Hematopoietic multipotent progenitor cell treated with erythropoietin and hydrocortisone succinate and interleukin-3 and kit ligand, for 15 days (in vitro differentiated cells): ENCODE results near the gene ERAP2.
"Not testable (repeated sequence)": the region's sequence is repeated elsewhere in the genome, so short reads cannot be mapped to it uniquely, and the experiment has no call there.

Source experiments
- DNase-seq: peaks from one replicate; pipeline ENCODE4 v3.0.0-alpha.2; 2015; ENCODE audit warnings: low spot score

Gene ERAP2

GRCh38 chr5:96896806-96897205 lies 20.5 kb downstream of the ERAP2 start:
- DNase-seq = no peak

- DNase-seq = no peak
Measured at GRCh38 chr5:96901384-96901783, 25.1 kb downstream of the ERAP2 start.

- no peak for DNase-seq
Measured at GRCh38 chr5:96901841-96902240, 25.5 kb downstream of the ERAP2 start.

GRCh38 chr5:96902876-96903275 lies 26.6 kb downstream of the ERAP2 start:
- no peak for DNase-seq

- DNase-seq = no peak
Measured at GRCh38 chr5:96903300-96903699, 27.0 kb downstream of the ERAP2 start.

- no peak for DNase-seq
Measured at GRCh38 chr5:96904054-96904931, 28.0 kb downstream of the ERAP2 start.

- no peak for DNase-seq
Measured at GRCh38 chr5:96905864-96906263, 29.6 kb downstream of the ERAP2 start.

- DNase-seq = no peak
Measured at GRCh38 chr5:96909003-96909402, 32.7 kb downstream of the ERAP2 start.

GRCh38 chr5:96909435-96909834 lies 33.1 kb downstream of the ERAP2 start:
- no peak for DNase-seq

- DNase-seq = no peak
Measured at GRCh38 chr5:96911139-96911538, 34.8 kb downstream of the ERAP2 start.

GRCh38 chr5:96913233-96913632 lies 36.9 kb downstream of the ERAP2 start:
- DNase-seq = no peak

- DNase-seq = no peak
Measured at GRCh38 chr5:96919754-96920197, 43.5 kb downstream of the ERAP2 start.

- DNase-seq = no peak
Measured at GRCh38 chr5:96920744-96921355, 44.5 kb downstream of the ERAP2 start.

GRCh38 chr5:96922499-96923244 lies 46.4 kb downstream of the ERAP2 start:
- DNase-seq = no peak

GRCh38 chr5:96924016-96924443 lies 47.7 kb downstream of the ERAP2 start:
- no peak for DNase-seq

- no peak for DNase-seq
Measured at GRCh38 chr5:96926276-96926675, 50.0 kb downstream of the ERAP2 start.

GRCh38 chr5:96927008-96927407 lies 50.7 kb downstream of the ERAP2 start:
- no peak for DNase-seq

GRCh38 chr5:96928931-96929708 lies 52.8 kb downstream of the ERAP2 start:
- DNase-seq = peak; percentile 16

- peak; percentile 67 for DNase-seq
Measured at GRCh38 chr5:96930058-96930457, 53.8 kb downstream of the ERAP2 start.

- no peak for DNase-seq
Measured at GRCh38 chr5:96930589-96930988, 54.3 kb downstream of the ERAP2 start.

GRCh38 chr5:96931037-96931436 lies 54.7 kb downstream of the ERAP2 start:
- DNase-seq = not testable (repeated sequence)

GRCh38 chr5:96931605-96932004 lies 55.3 kb downstream of the ERAP2 start:
- no peak for DNase-seq
